HG03575 (cell line): Measurements from ENCODE around the gene SIDT1.

ENCODE experiments used
- ATAC-seq: cut with Tn5 transposase; IDR thresholded peaks from one replicate; pipeline ENCODE4 v1.9.1; 2021; ENCODE audit not compliant: unreplicated experiment, insufficient number of reproducible peaks, low FRiP score; ENCODE audit errors: extremely low read depth

SIDT1 gene

GRCh38 chr3:113585720-113586119 is 53.4 kb downstream of the SIDT1 start:
- ATAC-seq: no peak

GRCh38 chr3:113588806-113589205 is 56.5 kb downstream of the SIDT1 start:
- no peak for ATAC-seq

- ATAC-seq: no peak
These were observed 57.6 kb downstream of the SIDT1 start for GRCh38 chr3:113589971-113590370.

- no peak for ATAC-seq
These were observed 58.6 kb downstream of the SIDT1 start for GRCh38 chr3:113590983-113591382.

- no peak for ATAC-seq
These were observed 61.7 kb downstream of the SIDT1 start for GRCh38 chr3:113594066-113594465.

- ATAC-seq: no peak
These were observed 65.4 kb downstream of the SIDT1 start for GRCh38 chr3:113597596-113598354.

- ATAC-seq: no peak
These were observed 68.2 kb downstream of the SIDT1 start for GRCh38 chr3:113600418-113601182.

GRCh38 chr3:113601240-113601639 is 68.9 kb downstream of the SIDT1 start:
- no peak for ATAC-seq

- no peak for ATAC-seq
These were observed 69.9 kb downstream of the SIDT1 start for GRCh38 chr3:113602256-113602655.

- ATAC-seq: no peak
These were observed 70.5 kb downstream of the SIDT1 start for GRCh38 chr3:113602836-113603235.

- peak; percentile 97 for ATAC-seq
These were observed 74.3 kb downstream of the SIDT1 start for GRCh38 chr3:113606539-113607218.

GRCh38 chr3:113607219-113607596 is 74.9 kb downstream of the SIDT1 start:
- no peak for ATAC-seq

GRCh38 chr3:113614402-113614801 is 82.0 kb downstream of the SIDT1 start:
- ATAC-seq: no peak

- no peak for ATAC-seq
These were observed 83.6 kb downstream of the SIDT1 start for GRCh38 chr3:113615976-113616375.

- ATAC-seq: no peak
These were observed 85.4 kb downstream of the SIDT1 start for GRCh38 chr3:113617726-113618125.

GRCh38 chr3:113620091-113620490 is 87.7 kb downstream of the SIDT1 start:
- ATAC-seq: no peak

GRCh38 chr3:113623324-113623723 is 91.0 kb downstream of the SIDT1 start:
- no peak for ATAC-seq

GRCh38 chr3:113623811-113624210 is 91.5 kb downstream of the SIDT1 start:
- no peak for ATAC-seq

- ATAC-seq: no peak
These were observed 93.5 kb downstream of the SIDT1 start for GRCh38 chr3:113625834-113626233.
